GM21515 (cell line): ENCODE measurements around the gene MRPL38.
"Not testable (repeated sequence)": the region's sequence is repeated elsewhere in the genome, so short reads cannot be mapped to it uniquely, and the experiment has no call there.

Experiments used
- ATAC-seq: cut with Tn5 transposase; IDR thresholded peaks from one replicate; pipeline ENCODE4 v1.9.1; 2021; ENCODE audit not compliant: unreplicated experiment

MRPL38 gene

GRCh38 chr17:75897160-75898019 lies 7.3 kb downstream of the MRPL38 start:
- ATAC-seq: no peak

- peak; percentile 49 for ATAC-seq
Observed at GRCh38 chr17:75896415-75897159, 8.1 kb downstream of the MRPL38 start, which contains the start of gene TRIM65. Gene TRIM65 (minus strand): TSS chr17:75896951. CDS start chr17:75896937, 14 bp downstream.

- ATAC-seq: no peak
Observed at GRCh38 chr17:75895370-75896155, 9.1 kb downstream of the MRPL38 start.

- ATAC-seq: no peak
Observed at GRCh38 chr17:75894049-75894733, 10.5 kb downstream of the MRPL38 start.

GRCh38 chr17:75893305-75894048 lies 11.2 kb downstream of the MRPL38 start:
- no peak for ATAC-seq

GRCh38 chr17:75892556-75893224 lies 12.0 kb downstream of the MRPL38 start:
- ATAC-seq: no peak

- no peak for ATAC-seq
Observed at GRCh38 chr17:75891605-75892555, 12.8 kb downstream of the MRPL38 start.

- ATAC-seq: no peak
Observed at GRCh38 chr17:75891022-75891604, 13.6 kb downstream of the MRPL38 start.

GRCh38 chr17:75889454-75889853 lies 15.2 kb downstream of the MRPL38 start:
- ATAC-seq: no peak

GRCh38 chr17:75888484-75888883 lies 16.2 kb downstream of the MRPL38 start:
- ATAC-seq: no peak

GRCh38 chr17:75885860-75886259 lies 18.8 kb downstream of the MRPL38 start:
- not testable (repeated sequence) for ATAC-seq

GRCh38 chr17:75885431-75885830 lies 19.3 kb downstream of the MRPL38 start:
- ATAC-seq: no peak

- ATAC-seq: no peak
Observed at GRCh38 chr17:75881678-75882454, 22.8 kb downstream of the MRPL38 start.

GRCh38 chr17:75880266-75880665 lies 24.4 kb downstream of the MRPL38 start:
- ATAC-seq: no peak

GRCh38 chr17:75878174-75878998 lies 26.3 kb downstream of the MRPL38 start, which contains the start of gene TRIM47:
Gene TRIM47 (minus strand): TSS chr17:75878581. CDS start chr17:75878548, 33 bp downstream.
- ATAC-seq: no peak

- ATAC-seq: no peak
Observed at GRCh38 chr17:75877752-75878173, 26.9 kb downstream of the MRPL38 start.
